ENCODE results near the gene EPHA2.

EPHA2 gene

GRCh38 chr1:16153096-16153998 lies 2.5 kb downstream of the EPHA2 start:
- peak overlapping the region; percentile 81 for H3K18ac ChIP-seq (ENCODE audit: low read length)
- WGBS (ENCODE audit: extremely low coverage, insufficient coverage, insufficient read length) = no CpG with 5 or more reads among the region's 13 CpGs
- H3K9me3 ChIP-seq (ENCODE audit: insufficient read depth, low read depth, low read length) = no peaks in the 10 kb centered on the region
- H2BK12ac ChIP-seq (ENCODE audit: low read length) = peak overlapping the region; percentile 76
- peak overlapping the region; percentile 45 for H3K4me3 ChIP-seq (ENCODE audit: low read depth, low read length)
- peak overlapping the region; percentile 64 for H3K27ac ChIP-seq (ENCODE audit: low read depth, low read length)
- no peaks in the 10 kb centered on the region for H3K27me3 ChIP-seq (ENCODE audit: insufficient read depth, low read length)
- H2AK5ac ChIP-seq (ENCODE audit: low read length) = peak overlapping the region; percentile 80
- peak overlapping the region; percentile 89 for H2BK5ac ChIP-seq (ENCODE audit: low read depth, low read length, poor library complexity)
- H4K8ac ChIP-seq (ENCODE audit: low read depth, low read length) = peak overlapping the region; percentile 46
- peak overlapping the region; percentile 79 for H3K4me2 ChIP-seq (ENCODE audit: low read length)
- peak overlapping the region; percentile 16 for H2BK120ac ChIP-seq (ENCODE audit: insufficient read depth, low read length, poor library complexity)
- peaks cover 26 to 27% of the 10 kb centered on the region in 2 experiments for H3K36me3 ChIP-seq (ENCODE audit: control insufficient read depth in 1 of 2, insufficient read depth in 2 of 2, low read length in 2 of 2)
- peak overlapping the region; percentile 85 for H3K4ac ChIP-seq (ENCODE audit: low read depth, low read length)
- H3K23ac ChIP-seq (ENCODE audit: low read length) = no peak overlapping the region
- H3K14ac ChIP-seq (ENCODE audit: low read length) = peak overlapping the region; percentile 85
- H3K4me1 ChIP-seq (ENCODE audit: control insufficient read depth in 1 of 2, insufficient read depth in 2 of 2, low read length in 2 of 2) = peaks cover 38 to 40% of the 10 kb centered on the region in 2 experiments
- peak overlapping the region; percentile 41 for H3K9ac ChIP-seq (ENCODE audit: low read length)
- peaks cover 53% of the 10 kb centered on the region for H3K79me1 ChIP-seq (ENCODE audit: low read length)
- no peak overlapping the region for H2AFZ ChIP-seq (ENCODE audit: insufficient read depth, low read length, poor library complexity)
- H3K79me2 ChIP-seq (ENCODE audit: control insufficient read depth, insufficient read depth, low read length, poor library complexity) = peaks cover 24% of the 10 kb centered on the region
- H4K91ac ChIP-seq (ENCODE audit: low read depth, low read length) = peak overlapping the region; percentile 98
- no peak for DNase-seq
- peak overlapping the region; percentile 67 for H4K12ac ChIP-seq (ENCODE audit: low read depth, low read length)

- no peak overlapping the region for H3K23ac ChIP-seq (ENCODE audit: low read length)
- peaks cover 33% of the 10 kb centered on the region in 2 experiments for H3K36me3 ChIP-seq (ENCODE audit: control insufficient read depth in 1 of 2, insufficient read depth in 2 of 2, low read length in 2 of 2)
- H2BK12ac ChIP-seq (ENCODE audit: low read length) = peak overlapping the region; percentile 76
- peaks cover 38 to 40% of the 10 kb centered on the region in 2 experiments for H3K4me1 ChIP-seq (ENCODE audit: control insufficient read depth in 1 of 2, insufficient read depth in 2 of 2, low read length in 2 of 2)
- H4K8ac ChIP-seq (ENCODE audit: low read depth, low read length) = peak overlapping the region; percentile 97
- H4K12ac ChIP-seq (ENCODE audit: low read depth, low read length) = peak overlapping the region; percentile 67
- H3K14ac ChIP-seq (ENCODE audit: low read length) = peak overlapping the region; percentile 95
- H3K4ac ChIP-seq (ENCODE audit: low read depth, low read length) = peak overlapping the region; percentile 85
- WGBS (ENCODE audit: extremely low coverage, insufficient coverage, insufficient read length) = no CpG with 5 or more reads among the region's 16 CpGs
- H3K4me3 ChIP-seq (ENCODE audit: low read depth, low read length) = no peak overlapping the region
- no peak overlapping the region for H2AFZ ChIP-seq (ENCODE audit: insufficient read depth, low read length, poor library complexity)
- H3K4me2 ChIP-seq (ENCODE audit: low read length) = peak overlapping the region; percentile 79
- no peak overlapping the region for H3K9ac ChIP-seq (ENCODE audit: low read length)
- DNase-seq = no peak
- peak overlapping the region; percentile 14 for H2BK120ac ChIP-seq (ENCODE audit: insufficient read depth, low read length, poor library complexity)
- H2AK5ac ChIP-seq (ENCODE audit: low read length) = peak overlapping the region; percentile 80
- H3K79me1 ChIP-seq (ENCODE audit: low read length) = peaks cover 55% of the 10 kb centered on the region
- peaks cover 24% of the 10 kb centered on the region for H3K79me2 ChIP-seq (ENCODE audit: control insufficient read depth, insufficient read depth, low read length, poor library complexity)
- H3K9me3 ChIP-seq (ENCODE audit: insufficient read depth, low read depth, low read length) = no peaks in the 10 kb centered on the region
- peak overlapping the region; percentile 89 for H2BK5ac ChIP-seq (ENCODE audit: low read depth, low read length, poor library complexity)
- no peaks in the 10 kb centered on the region for H3K27me3 ChIP-seq (ENCODE audit: insufficient read depth, low read length)
- peak overlapping the region; percentile 64 for H3K27ac ChIP-seq (ENCODE audit: low read depth, low read length)
- H4K91ac ChIP-seq (ENCODE audit: low read depth, low read length) = peak overlapping the region; percentile 99
- H3K18ac ChIP-seq (ENCODE audit: low read length) = peak overlapping the region; percentile 81
Observed at GRCh38 chr1:16152481-16153087, 3.3 kb downstream of the EPHA2 start.

GRCh38 chr1:16151995-16152384 lies 3.9 kb downstream of the EPHA2 start:
- Histone ChIP-seq H2BK5ac (ENCODE audit: low read depth, low read length, poor library complexity) (peak overlapping the region; percentile 93), H4K12ac (ENCODE audit: low read depth, low read length) (peak overlapping the region; percentile 82), H4K91ac (ENCODE audit: low read depth, low read length) (peak overlapping the region; percentile 99), H2AK5ac (ENCODE audit: low read length) (peak overlapping the region; percentile 95), H3K9me3 (ENCODE audit: insufficient read depth, low read depth, low read length) (no peaks in the 10 kb centered on the region), H3K79me2 (ENCODE audit: control insufficient read depth, insufficient read depth, low read length, poor library complexity) (peaks cover 24% of the 10 kb centered on the region), H3K4me1 (ENCODE audit: control insufficient read depth in 1 of 2, insufficient read depth in 2 of 2, low read length in 2 of 2) (peaks cover 44% of the 10 kb centered on the region in 2 experiments), H3K27me3 (ENCODE audit: insufficient read depth, low read length) (no peaks in the 10 kb centered on the region), H3K4me2 (ENCODE audit: low read length) (no peak overlapping the region), H3K27ac (ENCODE audit: low read depth, low read length) (peak overlapping the region; percentile 58), H3K36me3 (ENCODE audit: control insufficient read depth in 1 of 2, insufficient read depth in 2 of 2, low read length in 2 of 2) (peaks cover 33 to 36% of the 10 kb centered on the region in 2 experiments), H2BK120ac (ENCODE audit: insufficient read depth, low read length, poor library complexity) (peak overlapping the region; percentile 92), H3K23ac (ENCODE audit: low read length) (no peak overlapping the region), H4K8ac (ENCODE audit: low read depth, low read length) (peak overlapping the region; percentile 97), H3K4me3 (ENCODE audit: low read depth, low read length) (no peak overlapping the region), H2AFZ (ENCODE audit: insufficient read depth, low read length, poor library complexity) (peak overlapping the region; percentile 48), H3K14ac (ENCODE audit: low read length) (peak overlapping the region; percentile 95), H3K9ac (ENCODE audit: low read length) (peak overlapping the region; percentile 8), H3K18ac (ENCODE audit: low read length) (peak overlapping the region; percentile 95), H3K4ac (ENCODE audit: low read depth, low read length) (peak overlapping the region; percentile 97), H2BK12ac (ENCODE audit: low read length) (peak overlapping the region; percentile 89), H3K79me1 (ENCODE audit: low read length) (peaks cover 59% of the 10 kb centered on the region)
- WGBS (ENCODE audit: extremely low coverage, insufficient coverage, insufficient read length) = no CpG with 5 or more reads among the region's 4 CpGs
- DNase-seq = no peak

- Histone ChIP-seq H2BK120ac (ENCODE audit: insufficient read depth, low read length, poor library complexity) (peak overlapping the region; percentile 92), H3K9me3 (ENCODE audit: insufficient read depth, low read depth, low read length) (no peaks in the 10 kb centered on the region), H3K4me3 (ENCODE audit: low read depth, low read length) (no peak overlapping the region), H4K8ac (ENCODE audit: low read depth, low read length) (peak overlapping the region; percentile 97), H2BK12ac (ENCODE audit: low read length) (peak overlapping the region; percentile 89), H3K4ac (ENCODE audit: low read depth, low read length) (peak overlapping the region; percentile 97), H3K9ac (ENCODE audit: low read length) (no peak overlapping the region), H2AK5ac (ENCODE audit: low read length) (peak overlapping the region; percentile 95), H3K27ac (ENCODE audit: low read depth, low read length) (peak overlapping the region; percentile 58), H3K36me3 (ENCODE audit: control insufficient read depth in 1 of 2, insufficient read depth in 2 of 2, low read length in 2 of 2) (peaks cover 33 to 36% of the 10 kb centered on the region in 2 experiments), H3K79me1 (ENCODE audit: low read length) (peaks cover 65% of the 10 kb centered on the region), H3K79me2 (ENCODE audit: control insufficient read depth, insufficient read depth, low read length, poor library complexity) (peaks cover 24% of the 10 kb centered on the region), H2BK5ac (ENCODE audit: low read depth, low read length, poor library complexity) (peak overlapping the region; percentile 93), H4K91ac (ENCODE audit: low read depth, low read length) (peak overlapping the region; percentile 99), H3K4me2 (ENCODE audit: low read length) (no peak overlapping the region), H4K12ac (ENCODE audit: low read depth, low read length) (no peak overlapping the region), H3K18ac (ENCODE audit: low read length) (peak overlapping the region; percentile 95), H3K27me3 (ENCODE audit: insufficient read depth, low read length) (no peaks in the 10 kb centered on the region), H3K14ac (ENCODE audit: low read length) (peak overlapping the region; percentile 95), H2AFZ (ENCODE audit: insufficient read depth, low read length, poor library complexity) (no peak overlapping the region), H3K23ac (ENCODE audit: low read length) (no peak overlapping the region), H3K4me1 (ENCODE audit: control insufficient read depth in 1 of 2, insufficient read depth in 2 of 2, low read length in 2 of 2) (peaks cover 46 to 48% of the 10 kb centered on the region in 2 experiments)
- WGBS (ENCODE audit: extremely low coverage, insufficient coverage, insufficient read length) = no CpG with 5 or more reads among the region's 9 CpGs
- DNase-seq = no peak
Observed at GRCh38 chr1:16151196-16151994, 4.5 kb downstream of the EPHA2 start.

Data from trophoblast cell (in vitro differentiated cells and primary cell).